Upper lobe of left lung (tissue), 4 donors: Measurements from ENCODE around the gene FXYD7.

Experiments used
- CTCF ChIP-seq, 6 experiments: fragments of 450-650 bp in 4 of 6; fragments of 200-600 bp in 2 of 6; sonication (generic) in 2 of 6; IDR thresholded peaks; one replicate each; pipeline ENCODE4 v1.5.1; 2016 to 2019; ENCODE audit warnings: antibody characterized with exemption in 6 of 6
- POLR2A ChIP-seq, 4 donors: fragments of 450-650 bp; IDR thresholded peaks; one replicate each; pipeline ENCODE4 v1.5.1; 2016 to 2017; ENCODE audit warnings: antibody characterized with exemption in 4 of 4, mild to moderate bottlenecking in 2 of 4
- POLR2AphosphoS5 ChIP-seq, 2 donors: sonication (generic); formaldehyde crosslinking; IDR thresholded peaks; one replicate each; pipeline ENCODE4 v1.5.1; 2017; ENCODE audit warnings: antibody characterized with exemption in 2 of 2

DNA sequence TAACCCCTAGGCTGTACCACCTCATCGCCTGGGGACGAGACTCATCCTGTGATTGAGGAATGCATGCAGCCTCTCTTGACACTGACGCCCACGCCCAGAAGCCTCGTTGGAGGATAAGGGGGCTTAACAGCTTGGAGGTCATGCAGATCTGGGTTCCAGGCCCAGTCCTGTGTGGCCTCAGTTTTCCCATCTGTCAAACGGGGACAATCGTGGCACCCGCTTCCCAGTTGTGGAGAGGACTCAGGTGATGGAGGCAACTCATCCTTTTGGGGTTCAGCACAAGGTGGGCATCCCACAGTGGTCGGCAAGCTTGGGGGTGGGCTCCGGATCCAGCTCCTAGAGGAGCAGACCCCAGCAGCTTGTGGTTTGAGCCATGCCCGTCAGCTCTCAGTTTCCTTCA lies 6.8 kb upstream of the FXYD7 start:
- TF ChIP-seq POLR2A (IDR thresholded peaks at IDR 0.05) = no peak
- no peak for TF ChIP-seq CTCF (IDR thresholded peaks at IDR 0.05)
- TF ChIP-seq POLR2AphosphoS5 (IDR thresholded peaks at IDR 0.05) = no peak
